Right ventricle myocardium inferior (tissue), 1 donor: ENCODE results near the gene PRKCA. TPM values are rescaled to one million over a fixed set of nuclear protein-coding genes. Genes with fewer than 3 reads are reported as not detected.
A peak's percentile ranks its signal among the peaks of the same experiment; 100 is the strongest.
"Not testable (repeated sequence)": the region's sequence is repeated elsewhere in the genome, so short reads cannot be mapped to it uniquely, and the experiment has no call there.

Source experiments
- ATAC-seq: fragments of 200-7000 bp; cut with Tn5 transposase; one replicate; pipeline ENCODE4 v1.9.1; 2020; ENCODE audit warnings: mild to moderate bottlenecking, moderate library complexity
- DNase-seq: peaks from one replicate; pipeline ENCODE4 v3.0.0; 2021; ENCODE audit errors: missing footprints
- intact Hi-C: fragments of 100-400 bp; cut with DNase I; formaldehyde crosslinking; loops from one replicate; pipeline ENCODE4 v1.11.0; 2022
- total RNA-seq: library from RNA; stranded (reverse); fragmentation: NEBNext Ultra II Directional; extraction: Animal tissue kit (Norgen Biotek cat#: 25700); gene quantifications from one replicate; pipeline ENCODE4 v1.2.1, GENCODE V29; 2021
- donor health status: DM: no; HTN: yes; CAD: no; lungs with severe emphysema.

The PRKCA gene
- total RNA-seq, 1 donor from 2014 or later: 6.9 TPM

GRCh38 chr17:66345949-66346638, 43.7 kb downstream of the PRKCA start:
- DNase-seq, ATAC-seq, intact Hi-C loops: not testable (repeated sequence)

DNA sequence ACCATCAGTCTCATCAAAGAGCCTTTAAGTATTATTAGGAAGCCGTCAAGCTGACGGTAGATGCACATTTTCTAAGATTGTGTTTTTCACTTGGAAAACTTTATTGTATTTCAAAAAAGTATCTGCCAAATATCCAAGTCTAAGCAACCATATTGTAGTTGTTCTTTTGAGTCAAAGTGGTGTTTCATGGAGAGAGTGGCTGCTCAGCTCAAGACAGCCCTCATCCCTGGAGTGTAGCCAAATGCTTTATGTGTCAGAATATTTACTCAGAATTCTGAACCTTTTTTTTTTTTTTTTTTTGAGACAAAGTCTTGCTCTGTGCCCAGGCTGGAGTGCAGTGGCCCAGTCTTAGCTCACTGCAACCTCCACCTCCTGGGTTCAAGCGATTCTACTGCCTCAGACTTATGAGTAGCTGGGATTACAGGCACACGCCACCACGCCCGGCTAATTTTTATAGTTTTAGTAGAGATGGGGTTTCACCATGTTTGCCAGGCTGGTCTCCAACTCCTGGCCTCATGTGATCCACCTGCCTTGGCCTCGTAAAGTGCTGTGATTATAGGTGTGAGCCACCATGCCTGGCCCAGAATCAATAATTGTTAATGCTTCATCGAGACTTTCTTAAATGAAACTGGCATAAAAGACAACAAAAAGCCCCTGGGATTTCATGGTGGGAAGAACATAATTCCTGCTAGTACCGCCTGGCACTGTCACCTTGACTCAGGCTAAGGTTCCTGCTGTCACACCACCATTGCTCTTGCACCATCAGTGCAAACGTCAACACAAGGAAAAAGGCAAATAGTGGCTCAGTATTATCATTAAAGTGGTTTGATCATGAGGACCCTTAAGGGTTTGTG, 45.5 kb downstream of the PRKCA start:
- intact Hi-C loops: no loop called here
- no peak for DNase-seq
- no peak for ATAC-seq

- ATAC-seq: peak; percentile 74
- intact Hi-C loops: no loop called here
- no peak for DNase-seq
Measured at GRCh38 chr17:66348584-66349165, 46.3 kb downstream of the PRKCA start.

GRCh38 chr17:66349521-66350254, 47.3 kb downstream of the PRKCA start:
- ATAC-seq: peak; percentile 44
- intact Hi-C loops: no loop called here
- no peak for DNase-seq

GRCh38 chr17:66350576-66350975, 48.2 kb downstream of the PRKCA start:
- peak; percentile 15 for ATAC-seq
- DNase-seq, intact Hi-C loops: not testable (repeated sequence)

DNA sequence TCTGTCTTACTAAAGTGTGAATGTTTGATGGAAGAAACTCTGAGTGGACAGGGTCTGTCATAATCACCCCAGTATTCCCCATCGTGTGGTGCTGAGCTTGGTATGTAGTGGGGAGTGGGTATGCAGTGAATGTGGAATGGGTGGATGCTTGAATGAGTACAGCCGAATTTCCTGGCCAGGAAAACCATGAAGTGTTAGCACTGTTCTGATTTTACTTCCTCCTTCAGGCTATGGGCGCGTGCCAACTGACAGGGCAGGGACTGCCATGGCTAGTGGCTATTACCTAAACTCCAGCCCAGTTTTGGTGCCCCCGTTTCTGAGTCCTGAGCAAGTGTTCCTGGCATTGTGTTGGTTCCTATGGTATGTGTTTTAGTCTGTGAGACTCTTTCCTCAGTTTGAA, 48.6 kb downstream of the PRKCA start:
- ATAC-seq (peak; percentile 21), DNase-seq (peak; percentile 79)
- intact Hi-C loops: no loop called here

DNA sequence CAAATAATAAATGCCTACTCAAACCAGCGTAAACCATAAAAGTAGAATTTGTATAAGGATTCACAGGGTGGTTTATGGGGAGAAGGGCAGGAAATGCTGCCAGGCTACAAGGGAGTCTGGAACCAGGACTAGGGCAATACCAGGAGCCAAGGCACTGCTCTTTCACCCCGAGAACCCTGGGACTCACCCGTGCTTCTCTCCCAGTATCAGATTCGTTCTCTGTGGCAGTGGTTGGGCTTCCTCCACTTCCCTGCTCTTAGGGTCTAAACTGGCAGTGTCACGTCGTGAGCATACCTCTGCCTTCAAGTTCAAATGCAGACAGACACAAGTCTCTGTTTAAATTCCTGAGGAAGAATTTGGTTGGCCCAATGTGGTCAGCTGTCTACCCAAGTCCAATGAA, 49.3 kb downstream of the PRKCA start:
- intact Hi-C loops: no loop called here
- DNase-seq (no peak), ATAC-seq (no peak)

GRCh38 chr17:66353937-66354401, 51.6 kb downstream of the PRKCA start:
- intact Hi-C loops: no loop called here
- ATAC-seq: no peak
- DNase-seq: no peak

DNA sequence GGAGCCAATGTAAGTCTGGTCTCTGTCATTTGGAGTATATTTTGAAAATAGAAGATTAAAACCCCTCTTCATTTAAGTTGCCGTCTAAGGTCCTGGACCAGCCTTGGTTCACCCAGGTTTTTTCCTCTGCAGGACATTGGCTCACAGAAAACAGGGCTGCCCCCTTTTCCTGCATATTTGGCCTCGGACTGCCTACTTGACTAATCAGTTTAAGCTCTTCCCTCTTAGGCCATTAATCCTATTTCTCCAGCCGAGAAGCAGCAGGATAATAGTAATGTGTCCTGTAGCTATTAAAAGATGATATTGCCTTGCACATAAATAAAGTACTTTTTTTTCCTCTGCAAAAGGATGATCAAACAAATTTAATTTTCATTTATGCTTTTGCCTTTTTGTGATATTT, 52.1 kb downstream of the PRKCA start:
- intact Hi-C loops: no loop called here
- no peak for DNase-seq
- no peak for ATAC-seq

- intact Hi-C loops: no loop called here
- ATAC-seq: no peak
- DNase-seq: no peak
Measured at GRCh38 chr17:66354981-66355380, 52.6 kb downstream of the PRKCA start.

DNA sequence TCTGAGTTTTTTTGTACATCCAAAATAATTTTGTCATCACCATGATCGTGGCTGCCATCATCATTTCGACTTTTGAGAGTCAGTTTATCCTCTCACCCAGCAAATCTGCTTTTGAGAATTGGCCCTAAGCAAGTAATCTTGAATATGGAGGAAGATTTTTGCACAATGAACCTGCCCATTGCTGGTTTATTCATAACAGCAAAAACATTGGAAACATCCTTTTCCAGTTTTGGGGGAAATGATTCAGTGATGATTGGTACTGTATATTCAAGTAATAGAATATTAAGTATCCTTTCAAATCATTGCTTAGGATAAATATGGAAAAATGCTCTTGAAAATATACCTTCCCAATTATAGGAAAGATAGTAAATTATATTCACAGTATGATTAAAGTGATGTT, 53.1 kb downstream of the PRKCA start:
- intact Hi-C loops: no loop called here
- no peak for ATAC-seq
- no peak for DNase-seq

- ATAC-seq: no peak
- intact Hi-C loops: no loop called here
- DNase-seq: no peak
Measured at GRCh38 chr17:66357037-66357436, 54.6 kb downstream of the PRKCA start.

GRCh38 chr17:66359351-66359750, 56.9 kb downstream of the PRKCA start:
- ATAC-seq (no peak), DNase-seq (no peak)
- intact Hi-C loops: no loop called here

DNA sequence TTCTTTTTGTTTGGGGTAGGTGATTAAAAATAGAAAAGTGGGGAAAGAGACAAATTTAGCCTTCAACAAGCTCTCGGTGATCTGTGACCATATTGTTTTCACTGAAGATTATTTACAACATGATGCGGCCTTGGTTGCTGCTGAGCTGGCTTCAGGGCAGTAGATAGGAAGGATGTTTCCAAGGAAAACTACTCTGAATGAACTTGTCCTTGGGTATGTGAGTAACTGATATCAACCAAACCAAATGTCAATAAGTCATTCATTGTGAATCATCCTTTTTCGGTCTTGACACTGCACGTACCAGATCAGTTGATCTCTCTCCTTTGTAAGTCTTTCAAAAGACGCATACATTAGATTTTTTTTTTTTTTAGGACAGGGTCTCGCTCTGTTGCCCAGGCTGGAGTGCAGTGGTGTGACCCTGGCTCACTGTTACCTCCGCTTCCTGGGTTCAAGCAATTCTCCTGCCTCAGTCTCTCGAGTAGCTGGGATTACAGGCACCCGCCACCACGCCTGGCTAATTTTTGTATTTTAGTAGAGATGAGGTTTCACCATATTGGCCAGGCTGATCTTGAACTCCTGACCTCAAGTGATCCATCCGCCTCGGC, 58.6 kb downstream of the PRKCA start:
- DNase-seq, intact Hi-C loops, ATAC-seq: not testable (repeated sequence)

DNA sequence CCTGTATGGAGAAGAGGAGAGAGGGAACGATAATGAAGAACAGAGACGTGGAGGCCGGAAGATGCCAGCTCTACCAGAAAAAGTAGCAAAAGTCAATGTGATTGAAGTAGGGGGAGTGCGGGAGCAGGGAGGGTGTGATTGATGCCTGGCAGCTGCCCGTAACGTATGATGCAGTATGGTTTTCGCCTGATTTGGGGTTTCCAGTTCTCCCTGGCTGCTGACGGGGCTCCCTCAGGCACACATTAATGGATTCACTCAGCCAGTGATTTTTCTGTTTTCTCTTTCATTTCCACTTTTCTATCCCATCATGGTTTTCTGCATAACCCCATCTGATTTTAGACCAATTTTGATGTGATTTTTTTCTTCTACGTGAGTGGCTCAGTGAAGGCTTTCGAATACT, 62.1 kb downstream of the PRKCA start:
- no peak for DNase-seq
- no peak for ATAC-seq
- intact Hi-C loops: no loop called here

DNA sequence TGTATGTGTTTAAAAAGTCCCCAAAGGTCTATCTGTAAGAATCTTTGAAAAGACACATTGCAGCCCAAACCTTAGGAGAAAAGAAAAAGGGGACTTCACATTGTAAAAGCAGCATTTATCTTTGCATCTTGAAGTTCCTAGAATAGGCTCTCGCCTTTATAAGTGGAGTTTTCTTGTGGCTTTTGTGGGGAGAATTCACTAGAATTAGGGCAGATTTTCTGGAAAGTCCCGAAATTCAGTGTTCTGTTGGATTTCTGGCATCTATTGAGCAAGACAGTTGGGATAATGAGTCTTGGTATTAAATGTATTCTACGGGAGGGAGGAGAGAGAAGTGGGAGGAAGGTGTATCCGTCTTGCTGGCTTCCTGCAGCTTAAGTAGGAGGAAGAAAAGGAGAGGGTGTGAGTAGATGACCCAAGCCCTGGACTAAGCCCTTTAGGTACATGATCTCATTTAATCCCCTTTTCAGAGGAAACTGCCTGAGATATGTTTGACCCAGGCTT, 62.6 kb downstream of the PRKCA start:
- no peak for DNase-seq
- intact Hi-C loops: no loop called here
- ATAC-seq: no peak

DNA sequence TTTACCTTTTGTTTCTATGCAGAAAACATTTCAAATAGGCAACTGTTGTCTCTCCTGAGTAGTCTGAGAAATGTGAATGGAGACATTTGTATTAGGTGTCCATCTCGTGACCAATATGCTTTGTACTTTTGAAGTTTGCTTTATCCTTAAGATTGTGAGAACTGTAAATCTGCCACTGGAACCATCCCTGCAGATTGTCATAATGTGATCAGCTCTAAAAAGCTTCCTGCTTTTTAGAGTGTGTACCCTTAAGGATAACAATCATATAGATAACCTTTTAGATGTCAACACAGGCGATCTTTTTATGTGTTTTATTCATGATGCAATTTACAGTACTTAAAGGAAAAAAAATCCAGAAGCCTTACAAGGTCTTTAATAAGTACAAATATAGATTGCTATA, 63.5 kb downstream of the PRKCA start:
- no peak for ATAC-seq
- intact Hi-C loops: no loop called here
- no peak for DNase-seq

GRCh38 chr17:66367107-66367506, 64.7 kb downstream of the PRKCA start:
- intact Hi-C loops: no loop called here
- DNase-seq: no peak
- no peak for ATAC-seq

- DNase-seq: no peak
- ATAC-seq: no peak
- intact Hi-C loops: no loop called here
Measured at GRCh38 chr17:66369830-66370229, 67.4 kb downstream of the PRKCA start.
